GM19099 (cell line): ENCODE results near the gene ZBP1.

ENCODE experiments used
- POLR2A ChIP-seq: IDR thresholded peaks from 3 replicates; pipeline ENCODE4 v1.6.1; 2011; ENCODE audit warnings: low read depth; ENCODE audit not compliant: insufficient read length; ENCODE audit errors: extremely low read depth

ZBP1 gene

DNA sequence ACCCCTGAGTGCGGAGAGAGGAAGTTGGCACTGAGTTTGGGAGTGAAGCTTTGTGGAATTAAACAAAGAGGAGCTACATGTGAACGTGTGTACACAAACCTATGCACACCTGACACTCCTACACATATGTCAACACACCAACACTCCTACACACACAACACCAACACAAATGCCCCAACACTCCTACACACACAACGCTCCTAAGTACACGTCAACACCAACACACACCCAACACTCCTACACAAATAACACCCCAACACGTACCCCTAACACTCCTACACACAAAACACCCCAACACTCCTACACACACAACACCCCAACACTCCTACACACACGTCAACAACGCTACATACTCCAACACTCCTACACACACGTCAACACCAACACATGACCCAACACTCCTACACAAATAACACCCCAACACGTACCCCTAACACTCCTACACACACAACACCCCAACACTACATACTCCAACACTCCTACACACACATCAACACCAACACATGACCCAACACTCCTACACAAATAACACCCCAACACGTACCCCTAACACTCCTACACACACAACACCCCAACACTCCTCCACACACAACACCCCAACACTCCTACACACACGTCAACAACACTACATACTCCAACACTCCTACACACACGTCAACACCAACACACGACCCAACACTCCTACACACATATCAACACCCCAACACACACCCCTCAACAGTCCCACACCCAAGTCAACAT is 40.1 kb upstream of the ZBP1 start:
- TF ChIP-seq POLR2A, result no peak

DNA sequence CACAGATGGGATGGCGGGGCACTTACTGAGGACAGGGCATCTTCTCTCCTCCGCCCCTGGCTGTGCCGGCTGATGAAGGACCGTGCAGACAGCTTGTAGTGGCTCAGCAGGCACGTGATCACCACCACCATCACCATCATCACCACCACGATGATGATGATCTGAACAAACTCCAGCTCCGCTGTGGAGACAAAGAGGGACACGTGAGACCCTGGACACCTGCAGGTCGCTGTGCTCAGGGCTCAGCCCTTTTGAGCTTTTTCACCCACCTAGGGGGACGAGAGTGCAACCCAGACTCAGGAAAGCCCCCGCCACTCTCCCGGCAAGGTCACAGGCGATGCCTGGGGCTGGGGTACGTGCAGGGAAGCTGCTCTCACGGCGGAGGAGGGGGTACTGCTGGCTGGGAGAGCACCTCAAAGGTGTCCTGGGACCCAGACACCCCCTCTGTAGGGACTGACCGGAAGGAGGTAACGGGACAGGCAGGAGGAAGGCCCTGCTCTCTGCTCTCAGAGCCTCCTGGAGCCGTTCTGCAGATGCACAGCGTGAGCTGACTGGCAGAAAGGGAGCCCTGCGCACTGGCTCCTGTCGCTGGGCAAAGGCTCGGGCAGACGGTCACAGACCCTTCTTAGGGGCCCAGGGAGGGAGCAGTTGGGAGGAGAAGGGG is 39.4 kb upstream of the ZBP1 start:
- TF ChIP-seq POLR2A, result no peak

DNA sequence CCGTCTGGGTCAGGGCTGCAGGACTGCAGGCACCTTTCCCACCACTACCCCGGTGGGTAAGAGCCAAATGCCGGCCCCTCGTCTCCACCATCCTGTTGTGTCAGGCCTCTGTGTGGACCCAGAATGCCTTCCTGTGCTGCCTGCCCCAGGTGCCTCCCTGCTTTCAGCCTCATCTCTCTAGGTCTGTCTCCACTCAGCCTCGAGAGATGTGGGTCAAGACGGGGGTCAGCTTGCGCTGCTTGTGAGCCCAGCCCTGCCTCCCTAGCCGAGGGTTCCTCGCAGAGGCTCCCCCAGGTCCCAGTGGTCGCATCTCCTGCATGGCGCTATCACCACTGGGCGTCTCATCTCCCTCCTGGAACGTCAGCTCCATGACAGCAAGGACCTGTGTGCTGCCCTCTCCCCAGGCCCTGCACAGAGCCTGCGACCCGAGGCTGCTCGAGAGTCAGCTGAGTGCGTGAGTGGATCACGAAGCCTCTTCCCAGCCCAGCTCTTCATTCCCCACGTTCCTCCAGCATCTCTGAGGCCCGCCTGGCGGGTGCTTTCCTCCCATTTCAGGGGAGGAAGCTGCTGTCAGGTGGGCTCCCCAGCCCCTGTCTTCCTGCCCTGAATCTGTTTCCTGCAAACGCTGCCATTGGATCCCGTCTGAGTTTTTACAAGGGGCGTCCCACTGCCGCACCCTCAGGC is 38.7 kb upstream of the ZBP1 start:
- no peak for TF ChIP-seq POLR2A

DNA sequence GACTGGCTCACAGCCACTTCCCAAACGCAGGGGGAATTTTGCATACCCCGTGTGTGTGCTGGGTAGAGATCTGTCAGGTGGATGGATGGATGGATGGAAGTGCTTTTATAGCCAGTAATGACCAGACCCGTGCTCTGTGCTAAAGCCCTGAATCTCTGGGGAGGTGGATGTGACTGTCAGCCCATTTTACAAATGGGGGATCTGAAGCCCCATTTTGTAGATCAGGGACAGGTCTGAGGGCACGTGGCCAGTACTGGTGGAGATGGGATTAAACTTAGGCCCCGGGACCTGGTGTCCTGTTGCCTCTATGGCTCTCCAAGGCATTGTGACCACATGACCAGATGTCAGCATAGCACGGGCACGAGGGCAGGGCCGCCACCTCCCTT is 38.2 kb upstream of the ZBP1 start:
- TF ChIP-seq POLR2A, result no peak

DNA sequence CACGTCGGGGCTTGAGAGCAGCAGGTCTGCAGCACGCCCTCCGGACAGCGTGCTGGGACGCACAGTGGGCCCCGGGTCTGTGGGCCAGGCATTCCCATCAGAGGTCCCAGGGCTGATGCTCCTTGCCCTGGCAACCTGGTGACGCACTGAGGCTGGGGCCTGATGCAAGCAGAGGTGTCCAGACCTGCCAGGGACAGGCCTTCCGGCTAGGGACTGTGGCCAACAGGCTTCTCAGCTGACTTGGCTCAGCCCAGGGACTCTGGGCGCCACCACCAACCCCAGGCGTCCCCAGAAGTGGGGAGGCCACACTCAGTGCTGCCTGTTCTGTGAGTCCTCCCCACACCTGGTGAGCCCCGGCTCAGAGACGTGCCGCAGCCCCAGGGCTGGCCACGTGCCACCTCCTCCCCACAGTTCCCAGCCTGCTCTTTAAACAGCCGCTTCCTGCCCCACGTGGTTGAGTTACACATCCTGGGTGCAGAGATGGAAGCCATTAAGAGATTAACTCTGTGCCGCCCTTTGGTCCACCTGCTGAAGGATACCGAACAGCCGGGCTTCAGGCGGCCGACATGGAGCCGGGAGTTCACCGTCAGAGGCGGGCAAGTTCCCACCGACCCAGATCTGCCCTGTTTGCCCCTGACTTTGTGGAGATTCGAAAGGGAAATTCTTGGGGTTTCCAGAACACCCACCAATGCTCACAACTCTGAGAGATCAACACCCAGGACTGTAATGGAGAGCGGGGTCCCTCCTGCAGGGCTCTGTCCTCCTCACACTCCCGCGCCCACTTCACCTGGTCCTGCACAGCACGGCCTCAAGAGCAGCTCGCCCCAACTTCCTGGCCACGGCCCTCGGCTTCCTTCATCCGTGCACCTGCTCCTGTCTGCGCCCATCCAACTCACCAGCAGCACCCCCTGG is 37.6 kb upstream of the ZBP1 start:
- no peak for TF ChIP-seq POLR2A

DNA sequence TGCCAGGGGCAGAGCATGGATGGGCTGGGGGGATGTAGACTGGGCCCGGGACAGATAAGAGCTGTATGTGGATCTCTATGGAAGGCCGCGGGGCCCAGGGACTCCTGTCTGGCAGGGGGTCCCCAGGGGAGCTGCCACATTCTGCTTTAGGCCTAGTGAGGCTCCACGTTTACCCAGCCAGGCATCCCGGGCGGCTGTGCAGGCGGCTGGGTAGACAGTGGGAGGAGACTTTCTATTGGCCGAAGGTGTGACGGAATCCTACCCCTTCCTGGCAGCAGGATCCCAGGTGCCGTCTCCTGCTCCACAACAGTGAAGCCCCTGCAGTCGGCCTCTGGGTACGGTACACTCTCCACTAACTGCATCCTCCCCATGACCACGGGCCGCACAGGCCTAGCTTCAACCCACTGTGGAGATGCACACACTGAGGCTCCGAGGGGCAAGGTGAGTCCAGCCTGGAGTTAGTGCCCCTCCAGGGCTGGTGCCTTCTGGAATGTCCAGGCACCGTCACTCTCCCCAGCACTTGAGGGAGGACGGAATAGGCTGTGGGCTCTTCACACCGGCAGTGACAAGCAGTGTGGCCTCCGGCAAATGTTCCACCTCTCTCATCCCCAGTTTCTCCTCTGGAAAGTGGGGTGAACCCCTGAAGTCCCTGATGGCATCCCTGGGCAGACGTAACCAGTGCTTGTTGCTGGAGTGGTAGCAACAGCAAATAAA is 36.8 kb upstream of the ZBP1 start:
- TF ChIP-seq POLR2A, result no peak

DNA sequence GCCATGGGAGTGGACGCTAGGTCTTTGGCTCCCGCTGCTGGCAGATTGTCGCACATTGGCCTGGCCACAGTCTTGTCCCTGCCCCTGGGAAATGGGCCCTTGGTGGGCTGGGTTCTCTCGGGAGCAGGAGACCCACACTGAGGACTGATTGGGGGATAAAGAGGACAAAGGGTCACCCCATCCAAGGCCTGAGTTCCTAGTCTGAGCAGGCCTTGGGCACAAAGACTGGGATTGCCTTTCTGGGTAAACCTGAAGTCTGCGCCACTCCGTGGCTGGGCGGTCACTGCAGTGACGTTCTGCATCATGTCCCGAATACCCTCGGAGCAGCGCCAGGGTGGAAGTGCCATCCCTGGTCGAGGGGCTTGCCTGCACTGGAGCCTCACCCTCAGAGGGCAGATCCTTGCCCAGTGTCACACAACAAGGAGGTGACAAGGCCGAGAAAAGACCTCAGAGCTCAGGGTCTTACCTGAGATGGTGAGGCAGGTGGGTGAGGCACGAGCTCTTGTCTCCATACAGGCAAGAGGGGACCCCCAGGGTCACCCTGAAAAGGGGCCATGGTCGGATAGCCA is 36.1 kb upstream of the ZBP1 start:
- no peak for TF ChIP-seq POLR2A

DNA sequence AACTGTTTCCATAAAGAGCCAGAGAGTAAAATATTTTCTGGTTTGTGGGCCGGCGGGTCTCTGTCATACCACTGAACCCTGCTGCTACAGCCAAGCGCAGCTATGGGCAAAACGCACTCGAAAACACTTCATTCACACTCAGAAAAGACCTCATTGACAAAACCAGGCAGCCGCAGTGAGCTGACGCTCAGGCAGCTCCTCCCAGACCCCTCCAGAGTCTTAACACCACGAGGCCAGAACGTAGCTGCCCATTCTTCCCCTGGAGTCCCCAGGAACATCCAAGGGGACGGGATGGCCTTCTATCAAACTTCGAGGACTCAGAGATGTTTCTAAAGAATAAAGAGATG is 35.6 kb upstream of the ZBP1 start:
- no peak for TF ChIP-seq POLR2A

DNA sequence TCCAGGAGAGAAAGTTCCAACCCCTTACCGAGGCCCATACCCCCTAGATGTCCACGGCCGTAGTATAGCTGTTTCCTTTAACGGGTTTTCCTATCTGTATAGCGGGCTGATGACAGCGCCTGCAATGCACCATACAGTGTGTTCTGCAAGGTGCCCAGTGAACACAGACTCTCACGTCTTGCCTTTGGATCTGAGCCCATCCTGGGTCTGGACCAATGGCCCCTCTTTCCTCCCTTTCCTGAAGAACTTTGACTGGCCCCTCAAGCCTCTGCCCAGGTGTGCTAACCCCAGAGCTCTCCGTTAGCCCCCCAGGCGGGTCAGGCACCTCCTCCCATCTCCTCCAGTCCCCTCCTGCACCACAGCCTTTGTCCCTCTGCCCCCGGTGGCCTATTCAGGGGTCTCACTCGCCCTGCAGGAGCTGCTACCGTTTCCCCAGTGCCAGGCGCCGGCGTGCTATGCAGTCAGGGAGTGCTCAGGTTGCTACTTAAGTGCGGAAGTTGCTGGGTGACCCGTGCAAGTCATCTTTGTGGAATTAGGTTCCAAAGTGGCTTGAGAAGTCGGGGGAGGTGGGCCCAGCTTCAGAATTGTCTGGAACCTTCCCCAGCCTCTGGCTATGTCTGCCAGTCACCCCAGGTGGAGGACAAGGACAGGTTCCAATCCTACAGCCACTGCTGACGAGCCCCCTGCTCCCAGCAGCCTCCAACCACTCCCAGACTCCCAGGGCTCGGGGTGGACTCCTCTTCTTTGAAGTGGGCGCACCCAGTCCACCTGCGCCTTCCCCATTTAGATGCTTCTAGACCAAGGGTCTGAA is 35.0 kb upstream of the ZBP1 start:
- no peak for TF ChIP-seq POLR2A

DNA sequence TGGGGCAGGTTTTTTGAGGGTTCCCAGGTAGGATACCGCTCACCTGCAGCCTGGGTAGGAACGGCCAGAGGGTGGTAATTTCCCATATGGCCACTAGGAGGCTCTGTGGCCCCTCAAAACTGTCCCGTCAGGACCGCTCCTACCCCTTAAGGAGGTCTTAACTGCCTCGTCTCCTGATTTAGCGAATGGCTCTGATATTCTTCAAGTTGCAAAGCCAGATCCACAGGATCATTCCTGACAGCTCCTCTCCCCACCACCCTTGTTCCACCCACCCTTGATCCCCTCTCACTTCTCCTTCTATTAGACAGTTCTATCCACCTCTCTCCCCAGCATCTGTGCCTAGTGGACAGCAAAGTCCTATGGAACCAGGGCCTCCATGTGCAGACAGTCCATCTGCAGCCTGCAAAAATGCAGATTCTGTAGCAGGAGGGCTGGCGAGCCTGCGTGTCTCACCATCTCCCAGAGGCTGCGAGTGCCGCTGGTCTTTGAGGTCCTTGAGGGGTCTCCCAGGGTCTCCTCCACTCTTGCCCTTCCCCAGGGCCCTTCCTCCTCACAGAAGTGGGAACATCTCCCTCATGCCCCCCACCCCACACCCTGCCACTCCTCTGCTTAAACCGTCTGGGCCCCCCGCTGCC is 34.3 kb upstream of the ZBP1 start:
- no peak for TF ChIP-seq POLR2A

DNA sequence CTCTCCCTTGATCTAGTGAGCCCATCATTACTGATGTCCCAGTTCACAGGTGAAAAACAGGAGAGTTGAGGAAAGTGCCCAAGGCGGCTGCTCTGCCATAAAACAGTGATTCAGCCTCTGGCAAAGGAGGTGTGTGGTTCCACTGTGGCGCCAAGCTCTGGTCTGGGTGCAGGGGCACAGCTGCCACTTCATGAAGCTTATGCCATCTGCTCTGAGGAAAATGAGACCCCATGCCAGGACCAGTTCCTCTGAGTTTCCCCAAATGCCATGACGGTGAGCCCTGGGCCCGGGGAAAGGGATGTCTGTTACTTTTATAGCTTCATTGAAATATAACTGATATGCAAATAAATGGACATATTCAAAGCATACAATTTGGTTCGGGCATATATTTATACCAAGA is 33.7 kb upstream of the ZBP1 start:
- no peak for TF ChIP-seq POLR2A

DNA sequence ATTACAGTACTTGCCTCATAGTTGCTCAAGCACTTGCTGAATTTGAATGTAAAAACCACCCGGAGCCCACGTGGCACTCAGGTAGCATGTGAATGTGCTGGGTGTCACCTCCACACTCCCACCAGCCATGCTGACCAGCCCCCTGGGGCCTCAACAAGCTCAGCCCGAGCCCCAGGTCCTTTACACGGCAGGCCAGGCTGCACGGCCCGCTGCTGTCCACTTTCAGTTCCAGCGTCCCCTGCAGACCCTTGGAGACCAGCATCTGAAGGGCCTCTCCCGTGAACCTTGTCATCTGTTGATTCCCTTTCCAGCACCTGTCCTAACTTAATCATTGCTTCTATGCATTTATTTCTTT is 33.3 kb upstream of the ZBP1 start:
- TF ChIP-seq POLR2A, result no peak
